Measurements from ENCODE around the gene WRNIP1.

Gene WRNIP1

DNA sequence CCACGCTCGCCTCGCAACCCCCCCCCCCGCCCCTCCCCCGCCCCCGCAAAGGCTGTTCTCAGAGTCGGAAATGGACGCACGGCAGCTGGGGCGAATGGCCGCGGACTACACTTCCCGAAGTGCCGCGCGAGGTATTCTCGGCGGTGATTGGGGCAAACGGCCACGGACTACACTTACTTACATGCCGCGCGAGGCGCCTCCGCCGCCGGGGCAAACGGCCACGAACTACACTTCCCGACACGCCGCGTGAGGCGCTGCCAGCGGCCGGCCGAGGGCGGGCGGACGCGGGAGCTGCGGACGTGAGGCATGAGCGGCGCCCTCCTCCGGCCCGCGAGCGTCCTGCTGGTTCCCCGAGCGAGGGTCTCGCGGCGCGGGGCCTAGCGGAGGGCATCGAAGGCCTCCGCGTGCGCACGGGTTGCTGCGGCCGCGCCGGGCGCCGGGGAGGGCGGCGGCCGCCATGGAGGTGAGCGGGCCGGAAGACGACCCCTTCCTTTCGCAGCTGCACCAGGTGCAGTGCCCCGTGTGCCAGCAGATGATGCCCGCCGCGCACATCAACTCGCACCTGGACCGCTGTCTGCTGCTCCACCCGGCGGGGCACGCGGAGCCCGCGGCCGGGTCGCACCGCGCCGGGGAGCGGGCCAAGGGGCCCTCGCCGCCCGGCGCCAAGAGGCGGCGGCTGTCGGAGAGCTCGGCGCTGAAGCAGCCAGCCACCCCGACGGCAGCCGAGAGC, at the start of gene WRNIP1:
WRNIP1 (plus strand) TSS at position 228 of the 730 bp plus-strand sequence; CDS start at position 458, 230 bp downstream.
- in situ Hi-C loops (cut with HindIII; ENCODE audit: low sequenced_read_pairs) = no loop called here

DNA sequence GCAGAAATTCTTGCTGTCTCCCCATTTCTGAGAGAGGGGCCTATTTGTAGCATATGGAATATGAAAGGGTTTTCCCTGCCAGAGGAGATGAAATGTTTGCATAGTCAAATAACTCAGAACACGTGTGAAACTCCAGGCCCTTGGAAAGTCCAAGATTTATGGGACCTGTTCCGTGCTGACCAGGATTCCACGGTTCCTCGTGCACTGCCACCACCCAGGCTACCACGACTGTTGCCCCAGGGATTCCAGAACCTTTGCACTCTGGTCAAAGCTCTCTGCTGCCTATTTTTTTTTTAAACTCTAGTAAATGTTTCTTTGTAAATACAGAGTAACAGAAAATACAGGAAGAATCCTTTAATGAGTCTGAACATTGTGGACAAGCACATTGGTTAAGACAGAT, 49.5 kb upstream of the WRNIP1 start:
- in situ Hi-C loops (cut with HindIII; ENCODE audit: low sequenced_read_pairs) = no loop called here

DNA sequence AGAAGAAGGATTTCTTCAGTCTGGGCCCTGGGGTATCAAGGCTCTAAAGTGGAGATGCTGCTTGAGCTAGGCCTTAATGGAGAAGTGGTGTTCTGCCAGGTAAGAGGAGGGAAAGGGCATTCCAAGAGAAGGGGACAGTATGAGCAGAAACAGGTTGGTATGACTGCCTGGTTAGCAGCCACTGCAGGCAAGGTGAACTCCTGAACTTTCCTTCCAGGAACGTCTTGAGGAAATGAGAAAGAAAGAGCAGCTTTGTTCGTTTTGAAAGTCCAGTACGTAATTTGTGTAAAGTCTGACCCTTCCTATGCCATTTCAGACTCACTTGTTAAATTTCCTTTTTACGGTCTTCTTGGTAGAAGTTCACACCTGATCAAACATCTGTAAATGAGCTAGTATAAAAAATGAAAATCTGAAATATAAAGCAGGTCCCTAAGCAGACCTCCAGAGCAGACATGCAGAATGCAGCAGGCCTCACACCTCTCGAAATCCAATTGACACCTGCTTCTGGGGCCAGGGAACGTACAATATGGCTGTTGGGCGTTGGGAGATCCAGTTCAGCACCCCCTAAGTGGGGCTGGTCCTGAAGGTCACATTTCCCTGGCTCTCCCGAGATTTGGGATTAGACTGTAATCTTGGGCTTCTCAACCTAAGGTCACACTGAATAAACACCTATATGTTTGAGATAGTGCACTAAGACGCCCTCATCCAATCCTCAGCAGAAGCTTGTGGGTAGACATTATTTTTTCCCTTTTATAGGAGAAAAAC, 48.1 kb upstream of the WRNIP1 start:
- in situ Hi-C loops (cut with HindIII; ENCODE audit: low sequenced_read_pairs) = no loop called here

DNA sequence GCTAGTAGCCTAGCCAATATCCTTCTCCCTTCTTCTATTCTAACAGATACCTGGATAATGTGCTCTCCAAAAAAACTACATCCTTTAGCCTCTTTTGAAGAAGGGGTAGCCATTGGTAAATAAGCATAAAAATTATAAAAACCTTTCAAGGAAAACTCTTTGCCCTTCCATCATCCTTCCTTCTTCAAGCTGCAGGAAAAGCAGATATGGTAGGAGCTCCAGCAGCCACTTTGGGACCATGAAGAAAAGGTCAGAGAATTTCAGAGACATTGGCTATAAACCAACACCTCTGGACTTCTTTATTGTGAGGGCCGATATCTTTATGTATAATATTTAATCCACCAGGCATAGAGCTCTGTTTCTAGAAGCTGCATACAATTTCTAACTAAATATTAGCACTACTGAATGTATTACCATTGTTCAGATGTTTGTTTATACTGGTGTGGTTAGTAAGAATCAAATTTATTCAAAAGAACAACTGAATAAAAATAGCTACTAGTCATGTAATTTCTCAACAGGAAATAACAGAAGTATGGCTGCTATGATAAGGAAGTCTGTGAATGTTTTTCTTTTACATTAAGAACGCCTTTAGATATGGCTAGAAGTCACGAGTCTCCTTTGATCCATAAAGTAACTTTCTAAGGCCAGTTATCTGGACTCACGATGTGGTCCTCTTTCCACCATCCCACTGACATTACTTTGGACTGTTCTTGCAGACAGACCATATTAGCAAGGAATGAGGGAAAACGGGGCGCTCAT, 46.7 kb upstream of the WRNIP1 start:
- in situ Hi-C loops (cut with HindIII; ENCODE audit: low sequenced_read_pairs) = no loop called here

GRCh38 chr6:2719093-2719455, 46.1 kb upstream of the WRNIP1 start:
- in situ Hi-C loops (cut with HindIII; ENCODE audit: low sequenced_read_pairs) = no loop called here

- in situ Hi-C loops (cut with HindIII; ENCODE audit: low sequenced_read_pairs) = no loop called here
These were observed 44.0 kb upstream of the WRNIP1 start for GRCh38 chr6:2721219-2721618.

GRCh38 chr6:2725364-2725988, 39.7 kb upstream of the WRNIP1 start:
- in situ Hi-C loops (cut with HindIII; ENCODE audit: low sequenced_read_pairs) = no loop called here

DNA sequence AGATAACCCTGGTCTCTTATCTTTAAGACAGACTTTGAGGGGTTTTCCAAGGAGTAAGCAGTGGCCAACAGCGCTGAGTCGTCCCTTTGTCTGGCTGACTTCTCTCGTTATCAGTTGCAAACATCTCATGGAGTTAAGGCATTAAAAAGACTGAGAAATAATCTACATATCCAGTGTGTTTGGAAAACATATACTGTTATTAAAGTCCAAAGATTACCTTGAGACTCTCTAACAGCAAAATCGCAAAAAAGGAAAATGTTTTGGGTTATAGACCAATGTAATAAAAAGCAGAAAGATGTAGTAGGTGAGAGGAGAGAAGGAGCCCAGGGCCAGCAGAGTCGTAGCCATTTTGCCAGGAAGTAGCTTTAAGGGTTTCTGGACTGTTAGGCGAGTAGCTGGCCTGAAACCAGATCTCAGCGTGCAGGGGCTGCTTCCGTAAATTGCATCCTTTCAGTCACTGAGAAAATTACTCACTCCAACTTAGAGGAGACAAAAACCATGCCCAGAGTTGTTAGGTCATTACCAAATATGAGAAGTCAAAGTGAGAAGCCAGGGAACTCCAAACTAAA, 39.1 kb upstream of the WRNIP1 start:
- in situ Hi-C loops (cut with HindIII; ENCODE audit: low sequenced_read_pairs) = no loop called here

GRCh38 chr6:2729921-2730320, 35.3 kb upstream of the WRNIP1 start:
- in situ Hi-C loops (cut with HindIII; ENCODE audit: low sequenced_read_pairs) = no loop called here

DNA sequence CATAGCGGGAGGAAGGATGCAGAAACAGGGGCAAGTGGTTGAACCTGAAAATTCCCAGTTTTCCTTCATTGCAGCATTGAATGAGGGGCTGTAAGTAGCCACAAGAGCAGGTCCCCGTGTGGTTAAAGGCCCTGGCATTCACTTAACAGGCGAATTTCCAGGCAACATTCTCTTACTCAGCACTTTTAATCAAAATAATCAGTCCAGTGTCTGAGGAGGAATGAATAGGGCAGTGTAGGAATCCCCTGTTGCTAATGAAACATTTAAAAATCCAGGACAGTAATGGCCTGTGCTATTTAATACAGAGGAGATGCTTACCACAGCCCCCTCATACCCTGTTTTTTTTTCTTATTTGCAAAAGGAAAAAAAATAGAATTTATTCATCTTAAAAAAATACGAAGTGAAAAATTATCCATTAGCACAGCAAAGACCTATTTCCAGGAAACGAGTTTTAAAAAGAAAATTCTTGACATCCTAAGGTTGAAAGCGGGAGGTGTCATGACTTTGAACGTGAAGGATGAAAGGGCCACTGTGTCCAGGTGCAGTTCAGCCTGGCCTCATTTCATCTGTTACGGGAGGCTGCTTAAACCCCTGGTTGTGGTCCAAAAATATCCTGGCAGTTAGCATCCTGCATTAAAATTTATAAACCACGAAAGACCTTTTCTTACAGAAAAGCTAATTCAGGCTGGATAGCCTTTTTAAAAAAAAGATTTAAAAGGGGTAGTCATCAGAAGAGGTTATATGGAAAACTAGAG, 34.7 kb upstream of the WRNIP1 start:
- in situ Hi-C loops (cut with HindIII; ENCODE audit: low sequenced_read_pairs) = no loop called here

DNA sequence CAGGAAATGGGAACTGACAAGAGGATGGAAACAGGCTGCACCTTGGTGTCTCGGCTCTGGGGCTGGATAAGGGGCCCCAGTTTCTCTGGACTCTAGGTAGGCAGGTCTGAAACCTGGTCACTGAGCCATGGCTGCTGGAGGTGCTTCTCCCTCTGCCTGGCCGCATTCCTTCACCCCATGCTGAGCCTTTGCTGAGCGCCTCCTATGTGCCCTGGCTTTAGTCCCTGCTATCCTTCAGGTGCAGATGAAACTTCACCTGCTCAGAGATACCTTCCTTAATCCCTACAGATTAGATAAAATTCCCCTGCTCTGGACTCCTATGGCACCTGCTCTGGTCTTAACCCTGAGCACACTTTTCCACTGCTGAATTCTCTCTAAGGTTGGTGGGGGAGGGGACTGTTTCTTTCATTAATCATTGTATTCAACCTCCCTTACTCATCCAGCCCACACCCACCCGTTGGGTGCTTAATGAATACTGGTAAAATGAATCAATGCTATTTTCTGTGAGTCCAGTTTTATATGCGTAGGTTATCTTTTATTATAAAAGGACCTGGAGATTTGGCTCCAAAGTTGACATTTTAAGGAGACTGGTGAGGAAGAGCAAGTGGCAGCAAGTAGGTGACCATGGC, 33.8 kb upstream of the WRNIP1 start:
- in situ Hi-C loops (cut with HindIII; ENCODE audit: low sequenced_read_pairs) = no loop called here

- in situ Hi-C loops (cut with HindIII; ENCODE audit: low sequenced_read_pairs) = no loop called here
These were observed 32.6 kb upstream of the WRNIP1 start for GRCh38 chr6:2732503-2733089.

DNA sequence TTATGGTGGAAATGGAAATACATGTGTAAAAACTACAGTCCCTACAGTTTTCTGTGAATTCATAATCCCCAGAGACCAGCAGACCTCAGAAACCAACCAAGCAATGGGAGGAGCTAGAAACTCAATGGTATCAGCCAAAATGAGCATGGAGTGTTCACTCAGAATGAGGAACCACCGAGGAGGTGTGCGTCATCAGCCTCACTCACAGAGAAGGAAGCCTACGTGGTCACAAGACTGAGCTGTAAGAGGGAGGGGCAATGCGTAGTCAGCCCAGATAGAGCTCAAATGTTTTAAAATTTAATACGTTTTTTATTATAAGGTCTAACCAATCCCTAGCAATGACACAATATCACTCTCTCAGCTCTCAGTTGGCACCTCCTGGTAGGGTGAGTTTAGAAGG, 31.9 kb upstream of the WRNIP1 start:
- in situ Hi-C loops (cut with HindIII; ENCODE audit: low sequenced_read_pairs) = no loop called here

DNA sequence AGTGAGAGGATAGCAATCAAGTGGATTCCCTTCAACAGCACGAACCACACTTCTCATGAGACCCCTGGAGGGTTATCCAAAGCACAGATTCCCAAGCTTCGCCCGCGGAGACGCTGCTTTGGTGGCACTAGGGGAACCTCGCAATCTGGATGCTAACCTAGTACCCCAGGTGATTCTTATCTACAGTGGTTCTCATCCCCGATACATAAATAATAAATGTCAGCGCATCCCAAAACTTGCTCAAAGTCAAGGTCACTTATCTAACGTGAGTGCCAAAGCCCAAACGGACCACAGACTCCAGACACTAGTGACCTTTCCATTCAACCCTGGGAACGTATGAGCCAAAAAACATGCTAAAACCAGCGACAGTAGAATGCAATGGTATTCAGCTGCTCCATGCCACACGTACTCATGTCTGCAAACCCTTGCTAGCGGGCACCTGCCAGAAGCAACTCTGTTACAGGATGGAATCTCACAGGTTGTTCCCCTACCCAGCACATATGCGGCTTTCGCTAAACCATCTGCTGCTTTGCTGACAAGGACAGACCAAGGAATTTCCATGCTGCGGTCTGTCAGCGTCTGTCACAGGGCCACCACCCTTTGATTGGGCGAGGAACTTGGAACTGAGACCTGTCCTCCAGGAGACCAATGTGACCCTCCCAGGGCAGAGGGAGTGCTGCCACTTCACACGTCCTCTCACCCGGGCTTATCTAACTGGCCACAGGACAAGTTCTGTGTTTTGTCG, 31.3 kb upstream of the WRNIP1 start:
- in situ Hi-C loops (cut with HindIII; ENCODE audit: low sequenced_read_pairs) = no loop called here

DNA sequence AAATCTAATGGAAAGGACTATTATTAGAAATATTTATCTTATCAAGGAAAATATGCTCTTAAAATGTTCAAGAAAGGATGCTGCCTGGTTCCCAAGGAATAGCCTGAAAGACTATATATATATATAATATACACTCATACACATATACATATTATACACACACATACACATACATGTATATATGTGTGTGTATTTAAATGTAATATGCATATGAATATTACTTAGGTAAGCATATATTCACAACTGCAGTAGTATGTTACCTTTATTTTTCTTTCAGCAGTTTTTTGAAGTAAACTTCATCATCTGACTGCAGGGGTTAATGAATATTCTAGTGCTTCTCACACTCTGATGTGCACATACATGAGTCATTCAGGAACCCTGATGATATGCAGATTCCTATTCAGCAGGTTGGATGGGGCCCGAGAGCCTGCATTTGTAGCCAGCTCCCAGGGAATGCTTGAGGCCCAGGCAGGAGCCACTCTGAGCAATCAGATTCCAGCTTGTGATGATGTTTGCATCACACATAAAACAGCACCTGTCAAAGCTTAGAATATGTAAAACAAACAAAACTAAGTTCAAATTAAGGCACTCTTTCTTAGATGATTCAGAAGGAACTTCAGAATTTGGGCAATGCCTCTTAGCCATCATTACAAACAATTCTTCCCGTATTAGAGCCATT, 30.6 kb upstream of the WRNIP1 start:
- in situ Hi-C loops (cut with HindIII; ENCODE audit: low sequenced_read_pairs) = no loop called here

GRCh38 chr6:2737885-2738284, 27.3 kb upstream of the WRNIP1 start:
- in situ Hi-C loops (cut with HindIII; ENCODE audit: low sequenced_read_pairs) = no loop called here

DNA sequence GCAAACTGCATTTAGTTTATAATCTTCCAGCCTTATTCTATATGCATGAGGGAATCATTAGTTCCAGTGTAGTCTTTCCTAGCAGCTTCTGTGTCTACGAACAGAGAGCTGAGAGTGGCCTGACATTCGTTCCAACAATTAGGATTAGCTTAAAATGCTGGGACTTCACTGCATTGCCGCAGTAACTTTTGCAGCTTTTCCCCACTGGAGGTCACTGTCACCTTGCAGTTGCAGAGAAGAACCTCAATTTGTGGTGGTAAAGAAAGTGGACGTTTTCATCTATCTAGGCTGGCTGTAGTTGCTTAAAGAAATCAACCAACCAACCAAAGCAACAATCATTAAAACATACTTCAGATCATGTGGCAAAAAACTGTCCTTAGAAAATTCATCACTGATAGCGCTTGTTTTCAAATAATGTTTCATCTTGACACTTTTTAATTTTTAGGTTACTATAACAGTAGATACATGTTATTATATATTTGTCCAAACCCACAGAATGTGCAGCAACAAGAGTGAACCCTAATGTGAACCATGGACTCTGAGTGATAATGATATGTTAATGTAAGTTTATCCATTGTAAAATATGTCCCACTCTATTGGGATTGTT, 26.7 kb upstream of the WRNIP1 start:
- in situ Hi-C loops (cut with HindIII; ENCODE audit: low sequenced_read_pairs) = no loop called here

DNA sequence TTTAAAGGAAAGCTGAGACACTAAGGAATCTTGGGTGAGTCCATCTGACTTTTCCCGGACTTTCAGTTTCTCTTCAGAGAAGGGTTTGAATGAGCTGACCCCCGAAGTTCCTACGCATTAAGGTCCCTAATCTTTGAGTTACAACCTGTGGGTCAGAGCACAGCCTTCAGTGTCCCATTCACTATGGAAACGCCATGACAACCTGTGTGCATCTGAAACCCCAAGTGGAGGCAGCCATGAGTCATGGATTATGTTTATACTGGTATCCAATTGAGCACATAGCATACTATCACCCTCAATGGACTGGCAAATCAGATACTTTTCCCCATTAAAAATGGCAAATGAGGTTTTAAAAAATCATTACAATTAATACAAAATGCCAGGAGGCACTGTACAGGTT, 25.9 kb upstream of the WRNIP1 start:
- in situ Hi-C loops (cut with HindIII; ENCODE audit: low sequenced_read_pairs) = no loop called here
